Superior temporal gyrus (tissue), 1 donor: ENCODE results near the gene SATB2.

Experiments used
- DNase-seq: peaks from one replicate; pipeline ENCODE4 v3.0.0-alpha.2; 2016; ENCODE audit errors: extremely low spot score

The SATB2 gene

DNA sequence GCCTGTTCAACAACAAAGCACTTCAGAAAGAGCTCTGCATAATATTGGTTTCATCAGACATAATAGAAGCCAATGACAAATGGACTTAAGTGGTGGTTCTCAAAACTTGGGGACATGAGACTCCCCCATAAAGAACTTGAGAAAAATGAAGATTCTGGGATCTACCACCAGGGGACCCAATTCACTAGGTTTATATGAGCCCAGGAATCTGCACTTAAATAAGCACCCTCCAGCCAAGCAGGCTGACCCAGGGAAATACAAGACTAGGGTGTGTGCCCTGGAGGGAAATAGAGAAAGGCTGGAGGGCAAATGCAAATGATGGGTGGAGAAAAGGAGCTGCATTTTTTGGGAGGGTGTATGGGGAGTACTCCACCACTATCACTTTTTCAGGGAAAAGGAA, 52.5 kb downstream of the SATB2 start:
- no peak for DNase-seq

DNA sequence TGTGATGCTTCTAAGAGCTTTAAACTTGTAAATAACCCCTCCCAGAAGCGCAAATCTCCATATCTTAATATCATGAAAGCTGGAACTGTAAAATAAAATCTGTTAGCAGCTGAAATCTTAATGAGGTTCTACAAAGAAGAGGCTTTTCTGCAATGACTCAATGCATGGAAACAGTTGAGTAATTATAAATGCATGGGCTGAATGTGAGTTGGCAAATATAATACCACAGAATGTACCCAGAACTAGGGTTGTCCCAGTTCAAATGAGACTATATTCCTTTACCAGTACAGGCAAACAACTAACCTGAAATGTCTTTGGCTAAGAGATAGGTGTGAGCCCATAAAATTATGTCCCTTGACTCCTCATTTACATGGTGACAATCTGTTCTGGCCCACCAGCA, 52.9 kb downstream of the SATB2 start:
- no peak for DNase-seq

DNA sequence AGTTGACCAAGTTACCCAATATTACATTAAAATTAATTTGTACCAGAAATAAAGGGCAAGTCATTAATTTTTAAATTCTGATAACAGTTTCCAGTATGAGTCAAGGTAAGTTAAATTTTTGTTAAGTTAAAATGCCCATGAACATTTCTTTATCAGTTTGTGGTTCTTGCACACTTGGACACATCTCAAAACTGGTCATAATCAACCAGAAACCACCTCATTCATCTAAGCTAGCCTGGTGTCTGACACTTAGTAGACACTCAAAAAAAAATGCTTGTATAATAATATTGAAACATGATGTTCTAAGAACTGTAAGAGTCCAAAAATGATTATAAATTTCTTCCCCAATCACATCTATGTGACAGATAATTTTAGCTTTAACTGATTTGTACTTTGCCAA, 62.4 kb downstream of the SATB2 start:
- DNase-seq = no peak

DNA sequence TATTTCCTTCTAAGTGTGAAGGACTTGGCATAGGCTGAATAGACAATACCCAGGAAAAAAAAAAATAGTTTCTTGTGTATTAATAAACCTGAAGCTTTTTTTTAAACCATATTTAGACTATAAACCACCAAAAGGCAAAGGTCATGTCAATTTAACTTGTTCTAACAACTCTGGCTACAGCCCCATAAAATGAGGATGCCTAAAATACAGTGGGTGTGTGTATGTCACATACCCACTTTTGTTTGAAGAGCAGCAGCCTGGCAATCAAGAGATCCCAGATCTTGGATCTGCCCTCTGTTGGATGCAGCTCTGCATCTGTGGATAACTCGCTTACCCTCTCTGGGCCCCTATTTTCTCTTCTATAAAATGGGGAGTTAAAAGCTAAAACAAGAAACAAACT, 65.4 kb downstream of the SATB2 start:
- no peak for DNase-seq

DNA sequence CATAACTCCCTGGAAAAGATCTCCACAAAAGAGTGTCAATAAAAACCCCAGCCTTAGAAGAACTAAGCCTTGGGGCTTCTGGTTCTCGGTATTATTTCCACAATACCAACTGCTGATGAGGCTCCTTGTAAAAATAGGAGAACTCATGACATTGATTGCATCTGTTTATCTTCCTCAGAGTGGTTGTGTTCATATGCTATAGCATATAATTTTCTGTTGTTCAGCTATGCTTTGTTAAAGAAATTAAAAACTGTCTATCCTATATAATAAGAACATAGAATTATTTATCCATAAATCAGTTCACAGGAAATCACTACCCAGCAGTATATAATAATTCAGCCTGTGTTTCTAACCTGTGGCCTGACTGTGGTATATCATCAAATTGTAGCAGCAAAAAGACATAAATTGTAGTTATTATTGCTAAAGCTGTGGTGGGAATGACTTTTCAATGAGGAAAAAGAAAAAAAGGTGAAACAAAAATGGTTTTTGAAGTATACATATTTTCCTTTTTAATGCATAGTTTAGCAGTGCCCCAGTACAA, 68.9 kb downstream of the SATB2 start:
- DNase-seq = no peak

DNA sequence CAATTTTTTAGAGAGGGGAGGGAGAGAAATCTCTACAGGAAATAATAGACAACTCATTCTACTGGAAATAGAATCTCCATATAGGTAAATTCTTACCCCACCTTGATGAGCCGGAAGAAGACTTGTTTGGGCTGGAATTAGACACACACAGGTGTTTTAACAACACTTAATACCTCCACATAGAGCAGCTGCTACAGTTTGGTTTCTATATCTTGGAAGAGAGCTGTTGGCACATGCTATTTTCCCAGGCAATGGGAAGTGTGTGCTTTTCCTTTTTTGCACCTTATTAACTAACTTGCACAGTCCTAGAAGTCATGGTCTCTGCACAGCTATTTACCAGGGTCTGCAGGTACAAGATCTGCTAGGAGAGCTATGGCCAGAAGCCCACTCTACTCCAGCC, 73.7 kb downstream of the SATB2 start:
- DNase-seq = no peak

DNA sequence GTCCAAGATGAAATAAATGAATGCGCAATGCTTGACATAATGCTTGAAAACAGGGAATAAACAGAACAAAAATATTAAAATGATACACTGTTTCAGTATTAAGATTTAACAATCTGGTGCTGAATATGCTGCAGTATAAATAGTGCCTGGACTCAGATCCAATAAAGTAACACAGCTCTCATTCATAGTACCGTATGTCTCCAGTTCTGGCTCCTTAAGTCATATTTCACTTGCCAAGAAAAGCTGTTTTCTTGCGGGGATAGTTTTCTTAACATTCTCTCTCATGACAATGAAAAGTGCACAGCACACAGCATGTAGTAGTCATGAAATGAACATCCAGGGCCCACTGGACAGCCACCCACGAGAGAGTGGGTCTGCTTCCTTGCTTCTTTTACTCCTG, 74.7 kb downstream of the SATB2 start:
- no peak for DNase-seq

- no peak for DNase-seq
Measured at GRCh38 chr2:199382091-199382490, 75.6 kb downstream of the SATB2 start.

DNA sequence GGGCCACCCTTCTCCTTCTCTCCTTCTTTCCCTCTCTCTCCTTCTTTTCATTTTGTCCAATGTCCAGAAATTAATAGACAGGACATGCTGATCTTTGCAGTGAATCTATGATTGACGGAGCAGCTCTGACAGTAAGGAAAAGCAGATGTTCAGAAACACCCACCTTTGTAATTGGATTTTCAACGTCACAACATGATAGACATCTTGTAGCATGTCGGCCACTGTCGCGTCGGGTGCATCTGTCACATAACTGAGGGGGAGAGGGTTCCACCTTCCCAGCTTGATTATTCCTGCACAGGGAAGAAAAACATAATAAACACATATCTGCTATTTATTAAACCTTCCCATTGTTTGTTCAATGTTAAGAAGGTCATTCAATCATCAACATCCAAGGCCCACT, 76.2 kb downstream of the SATB2 start:
- DNase-seq = no peak

DNA sequence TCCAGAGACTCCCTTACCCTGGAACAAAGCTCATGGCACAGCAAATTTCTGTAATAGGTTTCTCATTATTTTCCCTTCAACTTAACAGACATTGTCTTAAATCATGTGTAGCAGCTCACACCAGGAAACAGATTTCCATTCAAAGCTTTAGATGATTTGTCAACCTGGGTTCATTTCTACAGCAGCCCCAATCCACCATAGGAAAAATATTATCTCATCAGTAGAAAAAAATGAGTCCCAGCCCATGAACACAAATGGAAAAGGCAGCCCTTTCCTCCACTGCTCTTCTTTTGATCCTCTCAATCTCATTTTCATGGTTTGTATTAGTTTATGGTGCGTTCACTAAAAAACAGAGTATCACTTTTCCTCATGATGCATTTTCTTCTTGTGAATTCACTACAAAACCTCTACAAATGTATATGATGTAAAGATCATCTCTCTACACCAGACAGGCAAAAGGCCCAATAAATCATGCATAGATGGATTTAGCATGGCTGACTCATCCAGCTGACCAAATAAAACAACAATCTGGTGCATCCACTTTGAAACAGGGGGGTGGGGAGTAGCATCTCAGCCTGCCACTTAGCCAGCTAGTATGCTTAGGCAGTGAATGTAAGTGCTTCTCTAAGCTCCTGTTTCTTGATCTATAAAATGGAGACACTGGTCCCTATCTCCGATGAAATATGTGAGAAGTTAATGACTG, 78.6 kb downstream of the SATB2 start:
- DNase-seq = no peak

- DNase-seq = no peak
Measured at GRCh38 chr2:199370150-199370780, 87.5 kb downstream of the SATB2 start.

- DNase-seq = no peak
Measured at GRCh38 chr2:199366406-199366805, 91.3 kb downstream of the SATB2 start.

GRCh38 chr2:199364153-199364552, 93.6 kb downstream of the SATB2 start:
- DNase-seq = no peak

GRCh38 chr2:199356412-199356811, 101.3 kb downstream of the SATB2 start:
- no peak for DNase-seq

- no peak for DNase-seq
Measured at GRCh38 chr2:199348871-199349270, 108.9 kb downstream of the SATB2 start.

DNA sequence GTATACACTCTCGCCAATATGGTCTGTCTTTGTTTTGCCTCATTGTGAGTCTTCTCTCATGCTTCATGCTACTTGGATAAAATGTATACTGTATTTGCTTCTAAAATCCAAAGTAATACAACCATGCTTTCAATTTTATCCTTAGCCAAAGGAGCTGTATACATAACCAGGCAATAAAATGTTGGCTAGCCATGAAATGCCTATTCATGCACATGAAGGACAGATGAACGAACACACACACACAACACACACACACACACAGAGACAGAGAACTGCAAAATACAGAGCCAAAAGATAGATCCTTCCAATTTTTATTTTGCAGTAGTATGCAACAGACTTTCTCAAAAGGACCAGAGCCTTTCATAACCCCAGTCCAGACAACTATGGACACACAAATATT, 113.7 kb downstream of the SATB2 start:
- no peak for DNase-seq

DNA sequence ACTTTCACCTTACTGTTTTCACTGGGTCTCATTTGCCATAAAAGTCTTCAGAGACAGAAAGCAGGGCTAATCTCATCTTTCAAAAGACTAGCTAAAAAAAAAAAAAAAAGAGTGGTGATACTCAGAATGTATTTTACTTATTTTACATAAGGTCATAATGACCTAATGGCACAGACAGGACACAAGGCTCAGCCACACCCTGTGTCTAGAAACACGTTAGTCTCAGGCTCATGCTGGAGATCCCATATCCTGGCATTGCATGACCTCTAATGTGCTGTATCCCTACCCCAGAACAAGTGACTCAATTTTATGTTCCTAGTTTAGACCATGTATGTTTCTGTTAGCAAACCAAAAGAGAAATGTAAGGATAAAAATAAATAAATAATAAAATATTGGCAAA, 115.4 kb downstream of the SATB2 start:
- no peak for DNase-seq

DNA sequence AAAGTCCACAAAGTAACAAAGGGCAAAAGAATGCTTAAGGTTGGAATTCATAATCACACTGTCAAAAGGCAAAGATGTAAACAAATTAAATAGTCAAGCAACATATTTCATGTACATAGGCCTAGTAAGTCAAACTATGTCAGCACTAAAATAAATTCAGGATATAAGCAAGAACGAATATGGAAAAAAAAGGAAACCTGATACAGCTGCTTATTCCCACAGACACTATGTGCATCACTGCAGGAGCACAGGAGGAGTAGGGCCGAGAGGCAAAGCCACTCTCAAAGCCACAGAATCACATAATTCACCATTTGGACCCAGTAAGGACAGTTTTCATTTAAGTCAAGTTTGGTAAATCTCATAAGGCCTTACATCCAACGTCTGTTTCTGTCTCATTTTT, 116.6 kb downstream of the SATB2 start:
- no peak for DNase-seq

GRCh38 chr2:199339891-199340605, 117.7 kb downstream of the SATB2 start:
- DNase-seq = no peak

DNA sequence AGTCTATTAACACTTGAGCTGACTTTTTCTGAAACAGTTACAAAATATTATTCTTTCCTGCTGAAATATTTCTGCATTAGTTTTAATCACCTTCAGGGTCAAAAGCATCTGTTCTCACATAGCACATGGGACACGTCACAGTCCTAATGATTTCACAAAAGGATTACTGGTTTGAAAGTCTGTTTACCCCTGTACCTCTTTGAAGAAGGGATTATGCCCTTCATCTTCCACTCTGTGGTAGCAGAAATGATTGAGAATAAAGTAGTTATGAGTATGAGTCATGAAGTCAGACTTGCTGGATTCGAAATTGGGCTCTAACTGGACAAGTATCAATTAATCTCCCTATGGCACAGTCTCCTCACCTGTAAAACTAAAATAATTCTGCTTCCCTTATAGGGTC, 121.2 kb downstream of the SATB2 start:
- DNase-seq = no peak

GRCh38 chr2:199335502-199335901, 122.2 kb downstream of the SATB2 start:
- no peak for DNase-seq

- no peak for DNase-seq
Measured at GRCh38 chr2:199329466-199329865, 128.3 kb downstream of the SATB2 start.

DNA sequence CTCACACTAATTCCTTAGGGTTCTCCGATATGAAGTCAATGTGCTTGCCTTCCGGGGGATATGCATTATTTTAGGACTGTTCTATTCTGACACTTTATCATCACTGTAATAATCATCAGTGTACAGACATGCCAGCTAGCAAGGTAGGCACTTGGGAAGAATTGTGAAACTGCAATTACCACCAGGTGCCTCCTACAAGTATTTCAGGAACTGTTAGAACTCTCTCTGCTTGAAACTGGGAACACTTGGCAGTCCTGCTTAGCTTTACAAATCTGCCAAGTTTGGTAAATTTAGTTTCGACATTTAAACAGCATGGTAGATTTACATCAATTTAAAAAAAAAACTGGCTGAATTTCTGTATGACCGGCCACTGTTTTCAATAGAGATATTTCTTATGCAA, 128.7 kb downstream of the SATB2 start:
- peak; percentile 59 for DNase-seq
